NCI-H524 treated with DMSO at 0.1 percent for 48 hours (cell line): Measurements from ENCODE around the gene PDE4B.
"Not testable (repeated sequence)": the region's sequence is repeated elsewhere in the genome, so short reads cannot be mapped to it uniquely, and the experiment has no call there.

Experiments
- DNase-seq: peaks from one replicate; lab custom pipeline; 2025; lab: John Stamatoyannopoulos, UW

PDE4B gene

GRCh38 chr1:66055092-66055491 lies 262.4 kb downstream of the PDE4B start:
- DNase-seq: no peak

DNA sequence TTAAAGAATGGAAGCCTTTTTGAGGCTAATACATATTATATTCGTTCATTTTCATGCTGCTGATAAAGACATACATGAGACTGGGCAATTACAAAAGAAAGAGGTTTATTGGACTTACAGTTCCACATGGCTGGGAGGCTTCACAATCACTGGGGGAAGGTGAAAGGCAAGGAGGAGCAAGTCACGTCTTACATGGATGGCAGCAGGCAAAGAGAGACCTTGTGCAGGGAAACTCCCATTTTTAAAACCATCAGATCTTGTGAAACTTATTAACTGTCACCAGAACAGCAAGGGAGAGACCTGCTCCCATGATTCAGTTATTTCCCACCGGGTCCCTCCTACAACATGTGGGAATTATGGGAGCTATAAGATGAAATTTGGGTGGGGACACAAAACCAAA lies 264.8 kb downstream of the PDE4B start:
- DNase-seq: not testable (repeated sequence)

- DNase-seq: no peak
Observed at GRCh38 chr1:66058558-66058957, 265.9 kb downstream of the PDE4B start.

DNA sequence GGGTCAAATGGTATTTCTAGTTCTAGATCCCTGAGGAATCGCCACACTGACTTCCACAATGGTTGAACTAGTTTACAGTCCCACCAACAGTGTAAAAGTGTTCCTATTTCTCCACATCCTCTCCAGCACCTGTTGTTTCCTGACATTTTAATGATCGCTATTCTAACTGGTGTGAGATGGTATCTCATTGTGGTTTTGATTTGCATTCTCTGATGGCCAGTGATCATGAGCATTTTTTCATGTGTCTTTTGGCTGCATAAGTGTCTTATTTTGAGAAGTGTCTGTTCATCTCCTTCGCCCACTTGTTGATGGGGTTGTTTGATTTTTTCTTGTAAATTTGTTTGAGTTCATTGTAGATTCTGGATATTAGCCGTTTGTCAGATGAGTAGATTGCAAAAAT lies 274.5 kb downstream of the PDE4B start:
- DNase-seq: not testable (repeated sequence)

- DNase-seq: no peak
Observed at GRCh38 chr1:66069976-66070876, 277.5 kb downstream of the PDE4B start.

GRCh38 chr1:66073388-66073787 lies 280.7 kb downstream of the PDE4B start:
- no peak for DNase-seq

DNA sequence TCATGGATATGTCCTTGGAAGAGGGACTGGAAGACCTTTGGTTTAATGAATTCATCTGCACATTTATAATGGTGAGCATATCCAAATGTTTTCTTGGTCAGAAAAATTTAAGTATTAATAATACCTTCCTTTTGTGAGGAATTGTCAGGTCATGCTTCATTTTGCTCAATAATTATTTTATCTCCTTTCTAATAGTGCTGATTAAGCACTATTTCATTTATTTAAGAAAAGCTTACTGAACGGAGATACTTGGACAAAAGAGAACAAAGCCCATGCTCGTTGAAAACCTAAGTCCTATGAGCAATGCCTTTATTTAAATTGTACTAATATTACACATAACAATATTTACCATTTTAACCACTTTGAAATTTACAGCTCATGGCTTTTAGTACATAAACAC lies 281.5 kb downstream of the PDE4B start:
- DNase-seq: no peak

DNA sequence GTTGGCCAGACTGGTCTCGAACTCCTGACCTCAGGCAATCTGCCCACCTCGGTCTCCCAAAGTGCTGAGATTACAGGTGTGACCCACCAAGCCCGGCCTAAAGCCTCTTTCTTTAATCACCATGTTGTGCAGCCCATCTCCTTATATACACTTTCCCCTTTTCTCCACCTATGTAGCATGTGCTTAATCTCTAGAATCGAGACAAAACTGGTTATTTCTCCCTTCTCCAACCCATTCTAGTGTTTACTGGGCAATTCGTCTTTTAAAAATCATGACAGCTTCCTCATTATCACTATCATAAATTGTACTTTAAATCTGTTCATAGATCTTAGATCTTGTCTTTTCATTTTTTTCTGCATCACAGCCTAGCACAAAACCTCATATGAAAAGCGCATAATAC lies 285.7 kb downstream of the PDE4B start:
- no peak for DNase-seq

DNA sequence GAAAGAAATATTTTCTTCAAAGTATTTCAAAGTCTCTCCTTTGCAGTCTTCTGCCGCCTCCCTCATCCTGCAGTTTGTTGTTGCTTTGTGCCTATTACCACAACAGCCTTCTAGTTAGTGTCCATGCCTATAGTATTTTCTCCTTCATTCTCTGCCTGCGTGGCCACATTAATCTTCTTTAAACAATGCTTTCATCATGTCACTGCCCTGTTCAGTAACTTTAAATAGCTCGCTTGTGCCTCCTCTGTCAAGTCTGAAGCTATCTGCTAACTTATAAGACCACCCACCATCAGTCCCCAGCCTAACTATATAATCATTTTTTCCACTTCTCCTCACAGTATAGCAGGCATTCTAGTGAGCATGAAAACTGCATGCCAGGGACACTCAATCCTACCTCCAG lies 290.3 kb downstream of the PDE4B start:
- DNase-seq: no peak

DNA sequence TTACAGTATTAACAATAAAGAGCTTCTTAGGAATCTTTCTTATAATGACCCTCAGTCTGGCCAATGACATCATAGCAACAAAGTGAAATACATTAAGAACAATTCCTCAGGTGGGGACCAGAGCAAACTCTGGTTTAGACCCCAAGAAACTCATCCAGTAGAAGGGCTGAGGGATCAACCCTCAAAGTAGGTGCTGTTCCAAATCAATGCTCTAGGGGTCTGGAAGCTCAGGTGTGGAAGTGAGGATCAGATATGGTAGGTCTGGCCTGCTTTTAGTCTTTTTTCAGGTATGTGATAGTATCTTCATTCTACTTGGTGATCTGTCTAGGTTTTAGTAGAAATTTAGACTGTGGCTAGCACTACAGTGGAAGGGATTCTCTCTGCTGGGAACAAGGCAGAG lies 291.7 kb downstream of the PDE4B start:
- DNase-seq: no peak

DNA sequence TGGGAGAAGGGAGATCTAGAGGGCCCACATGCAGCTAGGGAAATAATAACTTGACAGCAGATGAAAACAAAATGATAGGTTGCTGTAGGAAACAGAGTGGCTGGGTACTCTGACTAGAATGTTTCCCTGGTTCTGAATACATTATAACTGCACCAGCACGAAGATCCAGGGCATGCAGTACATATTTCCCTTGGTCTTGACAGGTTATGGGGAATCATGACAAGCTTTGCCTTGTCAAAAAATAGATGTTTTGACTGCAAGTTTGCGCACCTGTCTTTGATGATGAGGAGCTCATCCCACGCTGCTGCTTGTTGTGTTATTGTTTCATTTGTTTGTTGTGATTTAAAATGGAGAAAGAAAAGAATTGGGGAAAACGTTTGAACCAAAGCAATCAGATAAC lies 292.9 kb downstream of the PDE4B start:
- DNase-seq: no peak

GRCh38 chr1:66088787-66089186 lies 296.1 kb downstream of the PDE4B start:
- no peak for DNase-seq

GRCh38 chr1:66090859-66091457 lies 298.3 kb downstream of the PDE4B start:
- DNase-seq: no peak

- DNase-seq: no peak
Observed at GRCh38 chr1:66095190-66095589, 302.5 kb downstream of the PDE4B start.

GRCh38 chr1:66100959-66101358 lies 308.3 kb downstream of the PDE4B start:
- not testable (repeated sequence) for DNase-seq

DNA sequence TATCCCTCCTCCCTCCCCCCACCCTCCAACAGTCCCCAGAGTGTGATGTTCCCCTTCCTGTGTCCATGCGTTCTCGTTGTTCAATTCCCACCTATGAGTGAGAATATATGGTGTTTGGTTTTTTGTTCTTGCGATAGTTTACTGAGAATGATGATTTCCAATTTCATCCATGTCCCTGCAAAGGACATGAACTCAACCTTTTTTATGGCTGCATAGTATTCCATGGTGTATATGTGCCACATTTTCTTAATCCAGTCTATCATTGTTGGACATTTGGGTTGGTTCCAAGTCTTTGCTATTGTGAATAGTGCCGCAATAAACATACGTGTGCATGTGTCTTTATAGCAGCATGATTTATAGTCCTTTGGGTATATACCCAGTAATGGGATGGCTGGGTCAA lies 311.4 kb downstream of the PDE4B start:
- not testable (repeated sequence) for DNase-seq

GRCh38 chr1:66108624-66109023 lies 315.9 kb downstream of the PDE4B start:
- no peak for DNase-seq

- DNase-seq: no peak
Observed at GRCh38 chr1:66112744-66113400, 320.2 kb downstream of the PDE4B start.

DNA sequence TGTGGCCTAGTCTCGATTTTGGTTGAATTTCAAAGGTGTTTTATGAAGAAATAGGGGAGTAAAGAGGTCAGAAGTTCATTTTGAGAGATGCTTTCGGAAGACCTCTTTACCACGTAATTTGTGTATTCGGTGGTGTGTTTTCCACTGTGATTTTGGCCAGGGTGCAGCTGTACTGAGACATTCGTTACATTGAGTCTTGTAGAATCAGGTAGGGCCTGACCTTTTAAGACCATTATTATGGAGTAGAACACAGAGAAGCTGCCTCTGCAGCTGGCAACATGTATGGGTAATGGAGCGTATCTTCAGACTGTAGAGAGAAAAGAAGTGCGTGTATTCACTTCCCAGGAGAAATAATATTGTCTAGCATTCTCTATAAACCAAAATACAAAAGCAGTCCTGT lies 326.5 kb downstream of the PDE4B start:
- no peak for DNase-seq

GRCh38 chr1:66124670-66125069 lies 332.0 kb downstream of the PDE4B start:
- DNase-seq: no peak

- DNase-seq: not testable (repeated sequence)
Observed at GRCh38 chr1:66128641-66129040, 335.9 kb downstream of the PDE4B start.

- DNase-seq: no peak
Observed at GRCh38 chr1:66132324-66132723, 339.6 kb downstream of the PDE4B start.

- no peak for DNase-seq
Observed at GRCh38 chr1:66134004-66134403, 341.3 kb downstream of the PDE4B start.
